Vagina (tissue), 2 donors: Measurements from ENCODE around the gene PLEKHD1. TPM values are rescaled to one million over a fixed set of nuclear protein-coding genes. Genes with fewer than 3 reads are reported as not detected.

Experiments used
- DNase-seq, 2 donors: peaks; one replicate each; pipeline ENCODE4 v3.0.0-alpha.2; 2017; ENCODE audit errors: extremely low spot score in 2 of 2
- H3K27ac ChIP-seq: fragments of 200-600 bp; sonication (generic); one replicate; pipeline ENCODE4 v1.5.1; 2019
- H3K27me3 ChIP-seq: fragments of 200-600 bp; sonication (generic); one replicate; pipeline ENCODE4 v1.5.1; 2019
- H3K36me3 ChIP-seq, 2 donors: fragments of 200-600 bp; sonication (generic); one replicate each; pipeline ENCODE4 v1.5.1; 2017 to 2019
- H3K4me1 ChIP-seq: fragments of 200-600 bp; sonication (generic); one replicate; pipeline ENCODE4 v1.5.1; 2019
- H3K4me3 ChIP-seq, 2 donors: fragments of 200-600 bp; sonication (generic); 1 replicate in 1 of 2; 2 replicates in 1 of 2; pipeline ENCODE4 v1.5.1; 2016 to 2019
- H3K9me3 ChIP-seq: fragments of 200-600 bp; sonication (generic); one replicate; pipeline ENCODE4 v1.5.1; 2019
- POLR2A ChIP-seq, 2 donors: fragments of 450-650 bp; IDR thresholded peaks; one replicate each; pipeline ENCODE4 v1.6.1; 2017; ENCODE audit warnings: antibody characterized with exemption in 2 of 2, mild to moderate bottlenecking in 2 of 2, moderate library complexity in 2 of 2
- POLR2AphosphoS5 ChIP-seq, 2 donors: sonication (generic); formaldehyde crosslinking; IDR thresholded peaks; one replicate each; pipeline ENCODE4 v1.9.0; 2017; ENCODE audit warnings: antibody characterized with exemption in 2 of 2, mild to moderate bottlenecking in 2 of 2, low read depth in 1 of 2; ENCODE audit not compliant: insufficient read depth in 1 of 2
- intact Hi-C: fragments of 100-400 bp; cut with DNase I; formaldehyde crosslinking; loops from one replicate; pipeline ENCODE4 v1.15.1; 2023
- total RNA-seq: library from RNA; depleted of rRNA; stranded (reverse); fragments of >200 nt; gene quantifications from one replicate; pipeline ENCODE4 v1.2.3, GENCODE V29; 2016
- TF ChIP-seq, protein P1 (sequence below), 3 experiments: fragments of 450-650 bp in 2 of 3; fragments of 200-600 bp in 1 of 3; sonication (generic) in 1 of 3; IDR thresholded peaks; one replicate each; pipeline ENCODE4 v1.5.1; 2017 to 2019; ENCODE audit warnings: antibody characterized with exemption in 3 of 3, mild to moderate bottlenecking in 2 of 3, moderate library complexity in 2 of 3

The PLEKHD1 gene
- total RNA-seq, 1 donor from 2014 or later = not detected

DNA sequence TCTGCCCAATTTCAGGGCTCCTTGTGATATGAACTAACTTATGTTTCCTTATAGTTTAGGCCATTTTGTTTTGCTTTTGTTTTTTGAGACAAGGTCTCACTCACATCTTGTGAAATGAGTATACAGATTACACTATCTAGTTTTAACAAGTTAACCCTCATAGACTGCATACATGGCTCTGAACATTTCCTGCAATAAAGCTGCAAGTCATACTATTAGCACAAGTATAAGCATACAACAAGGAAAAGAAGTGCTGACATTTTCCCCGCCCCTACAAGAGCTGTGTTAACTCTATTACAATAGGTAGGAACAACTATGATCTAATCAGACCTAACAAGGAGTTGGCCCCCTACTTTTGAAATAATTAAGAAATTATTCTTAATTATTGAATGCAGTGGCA lies 54.2 kb downstream of the PLEKHD1 start:
- no peak for DNase-seq
- Histone ChIP-seq H3K36me3 (no peaks in the 10 kb centered on the region), H3K27me3 (no peaks in the 10 kb centered on the region), H3K9me3 (no peaks in the 10 kb centered on the region), H3K4me3 (no peak overlapping the region), H3K27ac (no peak overlapping the region), H3K4me1 (peaks cover 5% of the 10 kb centered on the region)
- TF ChIP-seq, protein P1, sequence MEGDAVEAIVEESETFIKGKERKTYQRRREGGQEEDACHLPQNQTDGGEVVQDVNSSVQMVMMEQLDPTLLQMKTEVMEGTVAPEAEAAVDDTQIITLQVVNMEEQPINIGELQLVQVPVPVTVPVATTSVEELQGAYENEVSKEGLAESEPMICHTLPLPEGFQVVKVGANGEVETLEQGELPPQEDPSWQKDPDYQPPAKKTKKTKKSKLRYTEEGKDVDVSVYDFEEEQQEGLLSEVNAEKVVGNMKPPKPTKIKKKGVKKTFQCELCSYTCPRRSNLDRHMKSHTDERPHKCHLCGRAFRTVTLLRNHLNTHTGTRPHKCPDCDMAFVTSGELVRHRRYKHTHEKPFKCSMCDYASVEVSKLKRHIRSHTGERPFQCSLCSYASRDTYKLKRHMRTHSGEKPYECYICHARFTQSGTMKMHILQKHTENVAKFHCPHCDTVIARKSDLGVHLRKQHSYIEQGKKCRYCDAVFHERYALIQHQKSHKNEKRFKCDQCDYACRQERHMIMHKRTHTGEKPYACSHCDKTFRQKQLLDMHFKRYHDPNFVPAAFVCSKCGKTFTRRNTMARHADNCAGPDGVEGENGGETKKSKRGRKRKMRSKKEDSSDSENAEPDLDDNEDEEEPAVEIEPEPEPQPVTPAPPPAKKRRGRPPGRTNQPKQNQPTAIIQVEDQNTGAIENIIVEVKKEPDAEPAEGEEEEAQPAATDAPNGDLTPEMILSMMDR (IDR thresholded peaks at IDR 0.05) = no peak
- TF ChIP-seq POLR2A (IDR thresholded peaks at IDR 0.05) (no peak), POLR2AphosphoS5 (IDR thresholded peaks at IDR 0.05; ENCODE audit: insufficient read depth in 1 of 2, low read depth in 1 of 2) (no peak)
- intact Hi-C loops = no loop called here

- no peak overlapping the region for H3K4me3 ChIP-seq
- intact Hi-C loops = no loop called here
- H3K36me3 ChIP-seq = no peaks in the 10 kb centered on the region
- no peak for DNase-seq
- H3K27me3 ChIP-seq = no peaks in the 10 kb centered on the region
- peaks cover 5% of the 10 kb centered on the region for H3K4me1 ChIP-seq
- no peak for TF ChIP-seq POLR2AphosphoS5 (IDR thresholded peaks at IDR 0.05; ENCODE audit: insufficient read depth in 1 of 2, low read depth in 1 of 2)
- TF ChIP-seq POLR2A (IDR thresholded peaks at IDR 0.05) = no peak
- TF ChIP-seq, protein P1 (IDR thresholded peaks at IDR 0.05) = no peak
- no peaks in the 10 kb centered on the region for H3K9me3 ChIP-seq
- H3K27ac ChIP-seq = no peak overlapping the region
Measured at GRCh38 chr14:69539631-69540410, 55.3 kb downstream of the PLEKHD1 start.

DNA sequence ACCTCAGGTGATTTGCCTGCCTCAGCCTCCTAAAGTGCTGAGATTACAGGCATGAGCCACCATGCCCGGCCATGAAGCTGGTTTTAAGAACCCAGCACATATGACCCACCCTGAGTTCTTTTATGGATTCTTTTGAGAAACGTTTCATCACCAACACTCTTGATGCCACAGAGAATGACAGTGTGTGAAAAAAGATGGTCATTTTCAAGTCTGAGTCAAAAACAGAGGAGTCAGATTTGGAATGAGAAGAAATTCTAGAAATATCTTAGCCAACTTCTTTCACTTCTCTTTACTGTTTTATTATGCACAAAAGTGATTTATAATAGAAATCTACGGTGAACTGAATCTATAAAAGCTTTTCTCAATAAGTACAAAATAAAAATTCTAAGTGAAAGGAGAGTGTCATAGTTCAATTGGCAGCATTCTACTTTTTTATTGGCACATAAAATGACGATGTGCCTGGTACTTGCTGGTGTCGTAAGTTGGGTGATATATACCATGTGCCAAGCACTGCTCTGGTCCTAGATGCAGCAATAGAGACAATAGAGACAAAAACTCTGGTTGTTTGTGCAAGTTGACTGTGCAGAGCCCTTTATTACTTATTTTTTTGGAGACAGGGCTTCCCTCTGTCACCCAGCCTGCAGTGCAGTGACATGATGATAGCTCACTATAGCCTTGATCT lies 56.3 kb downstream of the PLEKHD1 start:
- intact Hi-C loops = no loop called here
- H3K27me3 ChIP-seq = no peaks in the 10 kb centered on the region
- no peaks in the 10 kb centered on the region for H3K36me3 ChIP-seq
- no peak overlapping the region for H3K4me3 ChIP-seq
- H3K27ac ChIP-seq = no peak overlapping the region
- peaks cover 5% of the 10 kb centered on the region for H3K4me1 ChIP-seq
- H3K9me3 ChIP-seq = no peaks in the 10 kb centered on the region
- DNase-seq = no peak
- TF ChIP-seq, protein P1 (IDR thresholded peaks at IDR 0.05) = no peak
- TF ChIP-seq POLR2AphosphoS5 (IDR thresholded peaks at IDR 0.05; ENCODE audit: insufficient read depth in 1 of 2, low read depth in 1 of 2) = no peak
- no peak for TF ChIP-seq POLR2A (IDR thresholded peaks at IDR 0.05)

DNA sequence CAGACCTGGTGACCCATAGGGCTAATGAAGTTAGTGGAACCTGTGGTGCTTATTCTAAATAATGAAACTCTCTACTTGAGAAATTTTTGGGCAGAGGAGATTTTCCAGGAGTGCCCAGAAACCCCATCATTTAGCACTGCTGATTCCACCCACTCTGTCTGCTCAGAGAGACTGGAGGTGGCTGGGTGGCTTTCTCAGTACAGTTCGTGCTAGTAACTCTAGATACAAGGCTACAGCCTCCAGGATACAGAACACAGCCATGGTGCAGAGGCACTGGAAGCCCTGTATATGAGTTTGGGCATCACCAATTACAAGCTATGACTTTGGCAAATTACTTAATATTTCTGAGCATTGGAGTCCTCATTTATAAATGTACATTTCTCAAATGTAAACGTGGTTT lies 57.8 kb downstream of the PLEKHD1 start:
- H3K9me3 ChIP-seq = no peaks in the 10 kb centered on the region
- no peaks in the 10 kb centered on the region for H3K36me3 ChIP-seq
- no peak overlapping the region for H3K27ac ChIP-seq
- DNase-seq = no peak
- no peak overlapping the region for H3K4me3 ChIP-seq
- TF ChIP-seq POLR2AphosphoS5 (IDR thresholded peaks at IDR 0.05; ENCODE audit: insufficient read depth in 1 of 2, low read depth in 1 of 2) (no peak), POLR2A (IDR thresholded peaks at IDR 0.05) (no peak)
- TF ChIP-seq, protein P1 (IDR thresholded peaks at IDR 0.05) = no peak
- H3K4me1 ChIP-seq = peaks cover 5% of the 10 kb centered on the region
- no peaks in the 10 kb centered on the region for H3K27me3 ChIP-seq
- intact Hi-C loops = no loop called here
